ENCODE data around the gene MGAT3. TPM values are rescaled to one million over a fixed set of nuclear protein-coding genes. Genes with fewer than 3 reads are reported as not detected.

The MGAT3 gene
- polyA plus RNA-seq, 3 donors: 0.03 TPM; not detected in 2

- H3K36me3 Mint-ChIP-seq: no peaks in the 10 kb centered on the region
- Histone ChIP-seq H3K4me2 (replicated peaks; ENCODE audit: extremely low read depth, low read length, poor library complexity, severe bottlenecking) (no peak overlapping the region), H3K9me3 (replicated peaks in 1 of 2; ENCODE audit: control insufficient read depth in 1 of 2, insufficient read depth in 1 of 2, low read length in 2 of 2) (no peaks in the 10 kb centered on the region), H2AFZ (ENCODE audit: insufficient read depth, low read depth, low read length, poor library complexity, severe bottlenecking) (no peak overlapping the region), H3K4me1 (ENCODE audit: control insufficient read depth in 1 of 2, insufficient read depth in 2 of 2, low read length in 2 of 2) (peaks cover 42 to 47% of the 10 kb centered on the region in 2 donors), H3K36me3 (replicated peaks in 1 of 2; ENCODE audit: control insufficient read depth in 1 of 2, insufficient read depth in 2 of 2, low read length in 2 of 2) (no peaks in the 10 kb centered on the region), H3K79me2 (ENCODE audit: insufficient read depth, low read length) (no peaks in the 10 kb centered on the region), H3K27ac (ENCODE audit: low read depth in 1 of 2, low read length in 2 of 2) (no peak overlapping the region), H4K20me1 (ENCODE audit: insufficient read depth, low read length) (no peaks in the 10 kb centered on the region), H3K4me3 (replicated peaks in 1 of 3; ENCODE audit: low read depth in 2 of 3, low read length in 3 of 3) (no peak overlapping the region), H3K27me3 (ENCODE audit: control insufficient read depth in 2 of 2, insufficient read depth in 2 of 2, low read length in 2 of 2) (no peaks in the 10 kb centered on the region), H3K9ac (ENCODE audit: insufficient read depth, low read length, poor library complexity, severe bottlenecking) (no peak overlapping the region)
- intact Hi-C loops (cut with micrococcal nuclease): no loop called here
- TF ChIP-seq CTCF (IDR thresholded peaks at IDR 0.05): no peak
- 82% methylated on average over 17 of the region's 17 CpGs for WGBS (ENCODE audit: insufficient coverage)
- H3K9me3 Mint-ChIP-seq: peaks cover 0 to 5% (median 0%) of the 10 kb centered on the region in 7 donors
- H3K27ac Mint-ChIP-seq: no peak overlapping the region
- peaks cover 4 to 22% (median 7%) of the 10 kb centered on the region in 3 donors for H3K27me3 Mint-ChIP-seq (ENCODE audit: low read depth in 3 of 3)
- no peak overlapping the region for H3K4me3 Mint-ChIP-seq
- peaks cover 53% of the 10 kb centered on the region for H3K4me1 Mint-ChIP-seq
- DNase-seq: no peak
These were observed 10.6 kb downstream of the MGAT3 start for GRCh38 chr22:39467390-39467895.

GRCh38 chr22:39468487-39469325 is 11.9 kb downstream of the MGAT3 start:
- H3K9ac ChIP-seq (ENCODE audit: insufficient read depth, low read length, poor library complexity, severe bottlenecking): no peak overlapping the region
- H3K4me1 ChIP-seq (ENCODE audit: control insufficient read depth in 1 of 2, insufficient read depth in 2 of 2, low read length in 2 of 2): peaks cover 44 to 49% of the 10 kb centered on the region in 2 donors
- no peaks in the 10 kb centered on the region for H3K27me3 ChIP-seq (ENCODE audit: control insufficient read depth in 2 of 2, insufficient read depth in 2 of 2, low read length in 2 of 2)
- no peak overlapping the region for H3K27ac ChIP-seq (ENCODE audit: low read depth in 1 of 2, low read length in 2 of 2)
- H2AFZ ChIP-seq (ENCODE audit: insufficient read depth, low read depth, low read length, poor library complexity, severe bottlenecking): no peak overlapping the region
- no peaks in the 10 kb centered on the region for H3K9me3 ChIP-seq (replicated peaks in 1 of 2; ENCODE audit: control insufficient read depth in 1 of 2, insufficient read depth in 1 of 2, low read length in 2 of 2)
- DNase-seq: peak; percentile 45 to 75 (median 58)
- TF ChIP-seq CTCF (IDR thresholded peaks at IDR 0.05): no peak
- WGBS (ENCODE audit: insufficient coverage): 30% methylated on average over 16 of the region's 18 CpGs
- peak overlapping the region in 6 of 7 donors; percentile 27 to 80 (median 63) for H3K27ac Mint-ChIP-seq
- H3K27me3 Mint-ChIP-seq (ENCODE audit: low read depth in 3 of 3): peaks cover 4 to 20% (median 6%) of the 10 kb centered on the region in 3 donors
- intact Hi-C loops (cut with micrococcal nuclease): no loop called here
- peak overlapping the region in 1 of 2 donors; percentile 46 for H3K4me3 Mint-ChIP-seq
- no peaks in the 10 kb centered on the region for H3K79me2 ChIP-seq (ENCODE audit: insufficient read depth, low read length)
- H3K9me3 Mint-ChIP-seq: peaks cover 0 to 5% (median 0%) of the 10 kb centered on the region in 7 donors
- H4K20me1 ChIP-seq (ENCODE audit: insufficient read depth, low read length): no peaks in the 10 kb centered on the region
- no peaks in the 10 kb centered on the region for H3K36me3 Mint-ChIP-seq
- peak overlapping the region; percentile 17 for H3K4me2 ChIP-seq (replicated peaks; ENCODE audit: extremely low read depth, low read length, poor library complexity, severe bottlenecking)
- peaks cover 54% of the 10 kb centered on the region for H3K4me1 Mint-ChIP-seq
- no peak overlapping the region for H3K4me3 ChIP-seq (replicated peaks in 1 of 3; ENCODE audit: low read depth in 2 of 3, low read length in 3 of 3)
- no peaks in the 10 kb centered on the region for H3K36me3 ChIP-seq (replicated peaks in 1 of 2; ENCODE audit: control insufficient read depth in 1 of 2, insufficient read depth in 2 of 2, low read length in 2 of 2)
